Upper lobe of left lung (tissue), 4 donors: ENCODE measurements around the gene PALS2.

Source experiments
- CTCF ChIP-seq, 6 experiments: fragments of 450-650 bp in 4 of 6; fragments of 200-600 bp in 2 of 6; sonication (generic) in 2 of 6; IDR thresholded peaks; one replicate each; pipeline ENCODE4 v1.5.1; 2016 to 2019; ENCODE audit warnings: antibody characterized with exemption in 6 of 6
- POLR2A ChIP-seq, 4 donors: fragments of 450-650 bp; IDR thresholded peaks; one replicate each; pipeline ENCODE4 v1.5.1; 2016 to 2017; ENCODE audit warnings: antibody characterized with exemption in 4 of 4, mild to moderate bottlenecking in 2 of 4

GRCh38 chr7:24536682-24537081 lies 36.6 kb upstream of the PALS2 start:
- TF ChIP-seq CTCF (IDR thresholded peaks at IDR 0.05) (no peak), POLR2A (IDR thresholded peaks at IDR 0.05) (no peak)
